Measurements from ENCODE around the gene EXOC4. TPM values are rescaled to one million over a fixed set of nuclear protein-coding genes. Genes with fewer than 3 reads are reported as not detected.

The EXOC4 gene
- total RNA-seq, 1 experiment from 2014 or later: 75.8 TPM

GRCh38 chr7:133853706-133854276 is 600.9 kb downstream of the EXOC4 start:
- Mint-ChIP-seq H3K4me1 (peaks cover 7 to 22% of the 10 kb centered on the region in 2 experiments), H3K36me3 (ENCODE audit: insufficient read depth in 1 of 3, low read depth in 3 of 3) (peaks cover 3 to 5% (median 4%) of the 10 kb centered on the region in 3 experiments; a peak in 4 of 7 replicates), H3K27ac (0 out of 7 replicates have a peak overlapping the region, but pooled peaks of 1 of the 3 experiments have one; percentile 84), H3K4me3 (no peak overlapping the region), H3K9me3 (peaks cover under 1 to 4% of the 10 kb centered on the region in 2 experiments; a peak in 2 of 5 replicates), H3K27me3 (ENCODE audit: low read depth) (no peaks in the 10 kb centered on the region)
- H3K27me3 ChIP-seq (ENCODE audit: insufficient read depth, low read length): no peaks in the 10 kb centered on the region
- H3K4me2 ChIP-seq (ENCODE audit: insufficient read depth, insufficient read length, low read length): no peak overlapping the region
- H4K20me1 ChIP-seq (ENCODE audit: control insufficient read depth, insufficient read depth, insufficient read length): no peaks in the 10 kb centered on the region
- no peak overlapping the region for H3K4ac ChIP-seq (ENCODE audit: low read depth, low read length)
- H4K5ac ChIP-seq (ENCODE audit: insufficient read length, low read depth, low read length): no peak overlapping the region
- H3K79me2 ChIP-seq (ENCODE audit: insufficient read depth, low read length): no peaks in the 10 kb centered on the region
- no peaks in the 10 kb centered on the region for H3K9me3 ChIP-seq (ENCODE audit: control insufficient read depth, low read depth, low read length)
- H3K14ac ChIP-seq (ENCODE audit: insufficient read depth, low read length): no peak overlapping the region
- no peak overlapping the region for H3K9ac ChIP-seq (ENCODE audit: extremely low read depth, insufficient read length, low read length)
- no peaks in the 10 kb centered on the region for H3K79me1 ChIP-seq (ENCODE audit: insufficient read depth, low read depth, low read length, poor library complexity, severe bottlenecking)
- H2BK20ac ChIP-seq (ENCODE audit: low read depth, low read length, poor library complexity, severe bottlenecking): no peak overlapping the region
- H4K91ac ChIP-seq (ENCODE audit: insufficient read length, low read depth, low read length): no peak overlapping the region
- WGBS (ENCODE audit: extremely low coverage, insufficient read length, low lambda C conversion rate): no CpG with 5 or more reads among the region's 6 CpGs
- peak; percentile 82 for TF ChIP-seq CTCF (conservative IDR thresholded peaks at IDR 0.05)
- no peaks in the 10 kb centered on the region for H3K23me2 ChIP-seq (ENCODE audit: insufficient read length, low read depth, low read length, poor library complexity, severe bottlenecking)
- H2BK15ac ChIP-seq (ENCODE audit: low read depth, low read length): no peak overlapping the region
- H3K4me1 ChIP-seq (ENCODE audit: insufficient read depth, low read length): peaks cover 5% of the 10 kb centered on the region; the same call in 1 of the 2 replicates
- no peak overlapping the region for H3K23ac ChIP-seq (ENCODE audit: insufficient read length, low read depth, low read length)
- no peak overlapping the region for H2BK5ac ChIP-seq (ENCODE audit: insufficient read length, low read length)
- no peak overlapping the region for H4K8ac ChIP-seq (replicated peaks; ENCODE audit: insufficient read length, low read depth, low read length)
- no peak overlapping the region for H2AFZ ChIP-seq (ENCODE audit: low read length)
- H3T11ph ChIP-seq (ENCODE audit: low read length): no peak overlapping the region
- H3K56ac ChIP-seq (ENCODE audit: insufficient read length, low read depth, low read length): no peak overlapping the region
- no peak overlapping the region for H3K27ac ChIP-seq (ENCODE audit: insufficient read length, low read depth, low read length)
- no peak overlapping the region for H2BK12ac ChIP-seq (ENCODE audit: insufficient read length, low read depth, low read length)
- peak; percentile 63 for DNase-seq
- no peak overlapping the region for H3K18ac ChIP-seq (ENCODE audit: insufficient read length, low read depth, low read length)
- no peak overlapping the region for H2AK5ac ChIP-seq (ENCODE audit: insufficient read length, low read length)
- no peak overlapping the region for H2BK120ac ChIP-seq (ENCODE audit: low read depth, low read length, poor library complexity, severe bottlenecking)
